IPS DF 6.9 (cell line): Measurements from ENCODE around the gene HGS.

Source experiments
- DNase-seq: peaks from one replicate; pipeline ENCODE4 v3.0.0-alpha.2; 2013; ENCODE audit warnings: low read depth, low spot score
- H3K27ac ChIP-seq: one replicate; pipeline ENCODE4 v1.5.1; 2013; ENCODE audit warnings: low read length, control low read depth
- H3K27me3 ChIP-seq: 2 replicates; pipeline ENCODE4 v1.6.1; 2013; ENCODE audit warnings: mild to moderate bottlenecking, low read length; ENCODE audit not compliant: control insufficient read depth, insufficient read depth
- H3K36me3 ChIP-seq: 2 replicates; pipeline ENCODE4 v1.6.1; 2013; ENCODE audit warnings: low read length; ENCODE audit not compliant: control insufficient read depth, insufficient read depth
- H3K4me1 ChIP-seq: 2 replicates; pipeline ENCODE4 v1.6.1; 2013; ENCODE audit warnings: low read length; ENCODE audit not compliant: control insufficient read depth, insufficient read depth
- H3K4me3 ChIP-seq: 2 replicates; pipeline ENCODE4 v1.5.1; 2013; ENCODE audit warnings: mild to moderate bottlenecking, low read length
- H3K9me3 ChIP-seq: 2 replicates; pipeline ENCODE4 v1.6.1; 2013; ENCODE audit warnings: low read length, inconsistent platforms; ENCODE audit not compliant: control insufficient read depth, insufficient read depth
- WGBS: extraction: QIAGEN DNeasy Blood & Tissue Kit; methylation state at CpG from one replicate; pipeline ENCODE4 v1.1.7; 2013; ENCODE audit warnings: mixed read lengths, missing lambda C conversion rate; ENCODE audit not compliant: insufficient read length, insufficient coverage; 5-methylcytosine and 5-hydroxymethylcytosine counted together

Gene HGS

GRCh38 chr17:81683584-81684441 is at the start of gene HGS, which contains the start of gene ARL16:
HGS (plus strand) TSS chr17:81684011; CDS start chr17:81684067, 56 bp downstream.
ARL16 (minus strand) TSS chr17:81683797; CDS start chr17:81683753, 44 bp downstream.
- Histone ChIP-seq H3K27ac (no peak within 1 kb of the TSS), H3K36me3 (peaks cover 16% of the 10 kb centered on the region), H3K27me3 (no peaks in the 10 kb centered on the region), H3K9me3 (no peaks in the 10 kb centered on the region), H3K4me1 (peaks cover 2% of the 10 kb centered on the region), H3K4me3 (peak within 1 kb of the TSS; percentile 89)
- WGBS, result no CpG with 5 or more reads among the region's 112 CpGs
- peak; percentile 95 for DNase-seq

- no peaks in the 10 kb centered on the region for H3K9me3 ChIP-seq
- no peaks in the 10 kb centered on the region for H3K27me3 ChIP-seq
- H3K4me1 ChIP-seq, result no peaks in the 10 kb centered on the region
- no peak overlapping the region for H3K27ac ChIP-seq
- no CpG with 5 or more reads among the region's 5 CpGs for WGBS
- H3K36me3 ChIP-seq, result peaks cover 3% of the 10 kb centered on the region; the same call in 1 of the 2 replicates
- H3K4me3 ChIP-seq, result no peak overlapping the region
- no peak for DNase-seq
Observed at GRCh38 chr17:81635431-81635830, 48.4 kb upstream of the HGS start.

- Histone ChIP-seq H3K27ac (no peak overlapping the region), H3K36me3 (peaks cover 3% of the 10 kb centered on the region; the same call in 1 of the 2 replicates), H3K9me3 (no peaks in the 10 kb centered on the region), H3K4me3 (peak overlapping the region; percentile 97), H3K27me3 (no peaks in the 10 kb centered on the region), H3K4me1 (no peaks in the 10 kb centered on the region)
- no peak for DNase-seq
- WGBS, result no CpG with 5 or more reads among the region's 18 CpGs
Observed at GRCh38 chr17:81635973-81636504, 47.8 kb upstream of the HGS start.

GRCh38 chr17:81636505-81637288 is 47.1 kb upstream of the HGS start, which contains the start of the genes NPLOC4 and TSPAN10:
NPLOC4 (minus strand) TSS chr17:81637112; CDS start chr17:81636930, 182 bp downstream.
TSPAN10 (plus strand) TSS chr17:81637196; CDS start chr17:81642413, 5,217 bp downstream.
- WGBS, result no CpG with 5 or more reads among the region's 77 CpGs
- Histone ChIP-seq H3K4me3 (peak within 1 kb of the TSS; percentile 97), H3K36me3 (no peaks in the 10 kb centered on the region), H3K4me1 (no peaks in the 10 kb centered on the region), H3K27me3 (no peaks in the 10 kb centered on the region), H3K9me3 (no peaks in the 10 kb centered on the region), H3K27ac (no peak within 1 kb of the TSS)
- DNase-seq, result peak; percentile 73

- WGBS, result no CpG with 5 or more reads among the region's 4 CpGs
- no peak for DNase-seq
- H3K27ac ChIP-seq, result no peak overlapping the region
- no peak overlapping the region for H3K4me3 ChIP-seq
- no peaks in the 10 kb centered on the region for H3K4me1 ChIP-seq
- no peaks in the 10 kb centered on the region for H3K36me3 ChIP-seq
- H3K27me3 ChIP-seq, result no peaks in the 10 kb centered on the region
- H3K9me3 ChIP-seq, result no peaks in the 10 kb centered on the region
Observed at GRCh38 chr17:81638683-81639082, 45.1 kb upstream of the HGS start.

GRCh38 chr17:81640011-81640410 is 43.8 kb upstream of the HGS start:
- Histone ChIP-seq H3K27ac (no peak overlapping the region), H3K4me3 (no peak overlapping the region), H3K9me3 (no peaks in the 10 kb centered on the region), H3K36me3 (no peaks in the 10 kb centered on the region), H3K27me3 (no peaks in the 10 kb centered on the region), H3K4me1 (no peaks in the 10 kb centered on the region)
- DNase-seq, result no peak
- WGBS, result no CpG with 5 or more reads among the region's 9 CpGs

GRCh38 chr17:81641825-81642489 is 41.9 kb upstream of the HGS start:
- Histone ChIP-seq H3K4me1 (no peaks in the 10 kb centered on the region), H3K36me3 (no peaks in the 10 kb centered on the region), H3K27me3 (peaks cover under 1% of the 10 kb centered on the region; the same call in 1 of the 2 replicates), H3K4me3 (no peak overlapping the region), H3K9me3 (no peaks in the 10 kb centered on the region), H3K27ac (no peak overlapping the region)
- no CpG with 5 or more reads among the region's 17 CpGs for WGBS
- no peak for DNase-seq

GRCh38 chr17:81644496-81644895 is 39.3 kb upstream of the HGS start:
- no CpG with 5 or more reads among the region's 15 CpGs for WGBS
- no peak for DNase-seq
- Histone ChIP-seq H3K27me3 (peaks cover 11% of the 10 kb centered on the region), H3K36me3 (no peaks in the 10 kb centered on the region), H3K27ac (no peak overlapping the region), H3K4me3 (no peak overlapping the region), H3K4me1 (peaks cover 8% of the 10 kb centered on the region), H3K9me3 (no peaks in the 10 kb centered on the region)

GRCh38 chr17:81644976-81645952 is 38.5 kb upstream of the HGS start:
- Histone ChIP-seq H3K36me3 (no peaks in the 10 kb centered on the region), H3K27ac (no peak overlapping the region), H3K9me3 (no peaks in the 10 kb centered on the region), H3K4me3 (no peak overlapping the region), H3K4me1 (peaks cover 8% of the 10 kb centered on the region), H3K27me3 (peaks cover 11% of the 10 kb centered on the region)
- DNase-seq, result no peak
- WGBS, result no CpG with 5 or more reads among the region's 29 CpGs
